HS-27A (cell line): ENCODE data around the gene GSC.
"Not testable (repeated sequence)": the region's sequence is repeated elsewhere in the genome, so short reads cannot be mapped to it uniquely, and the experiment has no call there.

ENCODE experiments used
- DNase-seq: peaks from one replicate; pipeline ENCODE4 v3.0.0-alpha.2; 2012; ENCODE audit warnings: low read depth, missing footprints

The GSC gene

GRCh38 chr14:94746131-94746530 is 23.8 kb downstream of the GSC start:
- DNase-seq: no peak

DNA sequence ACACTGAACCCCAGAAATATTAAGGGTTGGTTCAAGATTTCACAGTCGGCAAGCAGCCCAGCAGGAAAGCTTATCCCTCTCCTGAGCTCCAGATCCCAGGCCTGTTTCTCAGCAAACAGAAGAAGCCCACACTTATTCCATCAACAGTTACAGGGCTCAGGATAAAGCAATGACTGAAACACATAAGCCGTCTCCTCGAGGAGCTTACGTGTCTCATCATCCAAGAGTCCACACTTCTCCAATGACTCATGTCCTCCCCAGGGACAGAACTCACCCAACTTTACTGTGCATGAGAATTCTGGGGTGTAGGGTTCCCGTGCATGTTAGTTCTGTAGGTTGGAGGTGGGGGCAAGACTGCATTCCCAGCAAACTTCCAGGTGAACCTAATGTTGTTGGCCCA is 31.2 kb downstream of the GSC start:
- DNase-seq: no peak

- no peak for DNase-seq
Measured at GRCh38 chr14:94738097-94738496, 31.8 kb downstream of the GSC start.

DNA sequence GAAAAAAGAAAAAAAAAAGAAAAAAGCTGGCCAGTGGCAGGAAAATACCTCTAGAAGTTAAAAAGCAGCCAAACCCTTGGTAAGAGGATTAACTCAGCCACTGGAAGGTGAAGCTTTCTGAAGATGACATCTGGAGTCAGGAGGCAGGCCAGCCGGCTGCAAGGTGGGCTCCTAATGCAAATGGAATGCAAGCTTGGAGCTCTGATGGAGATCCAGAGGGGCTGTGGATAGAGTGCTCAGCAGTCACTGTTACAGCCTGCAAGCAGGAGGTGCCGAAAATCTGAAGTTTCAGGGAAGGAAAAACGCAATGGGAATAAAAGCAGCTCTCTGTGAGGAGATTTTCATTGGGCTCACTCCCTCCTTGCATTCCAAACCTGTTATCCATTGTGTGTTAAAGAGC is 41.0 kb downstream of the GSC start:
- no peak for DNase-seq

DNA sequence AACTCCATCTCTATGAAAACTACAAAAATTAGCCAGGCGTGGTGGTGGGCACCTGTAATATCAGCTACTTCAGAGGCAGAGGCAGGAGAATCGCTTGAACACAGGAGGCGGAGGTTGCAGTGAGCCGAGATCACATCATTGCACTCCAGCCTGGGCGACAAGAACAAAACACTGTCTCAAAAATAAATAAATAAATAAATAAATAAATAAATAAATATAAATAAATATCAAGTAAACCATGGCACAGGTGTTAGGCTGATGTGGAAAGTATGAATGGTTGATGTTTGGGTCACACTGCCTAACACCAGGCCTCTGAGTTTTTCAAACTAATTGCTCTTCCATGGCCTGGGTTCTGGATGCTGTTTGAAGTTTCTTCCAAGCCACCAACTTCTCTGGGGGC is 41.5 kb downstream of the GSC start:
- DNase-seq: not testable (repeated sequence)

GRCh38 chr14:94726649-94727048 is 43.3 kb downstream of the GSC start:
- DNase-seq: not testable (repeated sequence)

DNA sequence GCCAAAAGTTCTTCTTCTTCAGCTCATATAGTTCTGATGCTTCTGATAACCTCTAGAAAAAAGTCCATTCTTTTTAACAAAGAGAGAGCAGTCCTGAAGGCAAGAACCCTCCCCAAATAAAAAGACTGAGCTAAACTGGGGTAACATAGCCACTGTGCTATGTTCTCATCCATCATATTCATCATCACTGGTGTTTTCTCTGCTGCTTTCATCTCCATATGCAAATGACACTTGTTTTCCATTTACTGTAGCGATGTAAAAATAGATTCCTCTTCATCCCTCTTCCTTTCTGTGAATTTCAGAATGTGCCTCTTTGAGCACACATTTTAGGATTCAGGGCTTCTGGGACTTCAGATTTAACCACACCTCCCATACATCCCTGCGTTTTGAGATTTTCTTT is 44.9 kb downstream of the GSC start:
- no peak for DNase-seq

DNA sequence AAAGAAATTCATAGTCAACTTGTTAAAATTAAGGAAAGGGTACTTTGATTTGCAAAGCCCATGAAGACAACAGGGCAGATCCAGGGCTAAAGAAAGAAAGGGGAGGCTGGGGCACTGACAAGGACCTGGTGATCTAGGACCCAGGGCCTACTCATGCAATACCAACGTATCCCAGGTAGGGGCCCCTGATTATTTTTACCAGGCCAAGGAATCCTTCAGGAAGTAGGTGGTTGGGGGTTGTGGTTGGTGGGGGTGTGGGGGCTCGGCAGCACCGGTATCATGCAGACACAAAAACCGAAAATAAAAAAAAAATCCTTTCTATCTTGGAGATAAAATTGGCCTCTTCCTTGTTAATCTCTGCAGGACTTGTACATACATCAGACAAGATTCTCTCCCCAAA is 47.5 kb downstream of the GSC start:
- DNase-seq: no peak
